Panc1 (cell line): ENCODE data around the gene JMY. TPM values are rescaled to one million over a fixed set of nuclear protein-coding genes. Genes with fewer than 3 reads are reported as not detected.

ENCODE experiments used
- ATAC-seq: fragments of 200-7000 bp; cut with Tn5 transposase; 2 replicates; pipeline ENCODE4 v1.9.1; 2020; ENCODE audit warnings: mild to moderate bottlenecking, moderate library complexity
- BruUV-seq: library from RNA; stranded (reverse); fragments of 400-500 nt; replicated peaks from 2 replicates; lab custom pipeline; 2021; lab: Mats Ljungman, UMichigan
- CTCF ChIA-PET: fragments of 300-600 bp; sonication (Branson Sonifier 250); formaldehyde crosslinking; loops from one replicate; lab custom pipeline; 2022; ENCODE audit warnings: antibody characterized with exemption; lab: Charles Lee
- POLR2A ChIA-PET: fragments of 300-600 bp; sonication (Branson Sonifier 250); formaldehyde crosslinking; loops from one replicate; lab custom pipeline; 2022; ENCODE audit warnings: antibody characterized with exemption; lab: Charles Lee
- DNase-seq: peaks from one replicate; pipeline ENCODE4 v3.0.0-alpha.2; 2010; ENCODE audit warnings: low read depth, low spot score
- H3K27ac ChIP-seq: 2 replicates; pipeline ENCODE4 v1.5.1; 2011; ENCODE audit warnings: mild to moderate bottlenecking, low read length, inconsistent platforms
- H3K27me3 ChIP-seq: fragments of 200-500 bp; sonication (Bioruptor generic); 2 replicates; pipeline ENCODE4 v1.6.0; 2014; ENCODE audit warnings: low read length, inconsistent platforms; ENCODE audit not compliant: control insufficient read depth, insufficient read depth
- H3K36me3 ChIP-seq: fragments of 200-500 bp; sonication (Bioruptor generic); 2 replicates; pipeline ENCODE4 v1.5.1; 2014; ENCODE audit warnings: inconsistent platforms, mild to moderate bottlenecking, low read length, moderate library complexity; ENCODE audit not compliant: control insufficient read depth, insufficient read depth
- H3K4me1 ChIP-seq: 2 replicates; pipeline ENCODE4 v1.5.1; 2011; ENCODE audit warnings: inconsistent platforms, mild to moderate bottlenecking, low read length, moderate library complexity; ENCODE audit not compliant: control insufficient read depth, insufficient read depth
- H3K4me3 ChIP-seq, 2 experiments: 2 replicates each; pipeline ENCODE4 v1.5.1; 2011 to 2012; ENCODE audit warnings: low read depth in 2 of 2, low read length in 2 of 2, mild to moderate bottlenecking in 2 of 2, inconsistent platforms in 1 of 2, moderate library complexity in 1 of 2
- H3K9me3 ChIP-seq: fragments of 200-500 bp; sonication (Bioruptor generic); 2 replicates; pipeline ENCODE4 v1.5.1; 2014; ENCODE audit warnings: low read depth, mild to moderate bottlenecking, inconsistent platforms, low read length, moderate library complexity; ENCODE audit not compliant: control insufficient read depth, insufficient read depth
- CTCF ChIP-seq: fragments of 450-650 bp; IDR thresholded peaks from 2 replicates; pipeline ENCODE4 v1.5.1; 2017; ENCODE audit warnings: mild to moderate bottlenecking
- POLR2AphosphoS5 ChIP-seq: IDR thresholded peaks from 2 replicates; pipeline ENCODE4 v1.6.1; 2012; ENCODE audit warnings: mild to moderate bottlenecking, low read depth, low read length, moderate library complexity
- REST ChIP-seq, 2 experiments: IDR thresholded peaks; 2 replicates each; pipeline ENCODE4 v1.6.1; 2011 to 2012; ENCODE audit warnings: low read depth in 2 of 2, control low read depth in 1 of 2, low read length in 1 of 2, mild to moderate bottlenecking in 1 of 2, moderate library complexity in 1 of 2; ENCODE audit not compliant: insufficient read depth in 1 of 2
- SIN3A ChIP-seq: IDR thresholded peaks from 2 replicates; pipeline ENCODE4 v1.6.1; 2012; ENCODE audit warnings: low read depth, mild to moderate bottlenecking, low read length, moderate library complexity, borderline replicate concordance; ENCODE audit not compliant: insufficient read depth
- TCF7L2 ChIP-seq: IDR thresholded peaks from 2 replicates; pipeline ENCODE4 v1.6.1; 2011; ENCODE audit warnings: mild to moderate bottlenecking, low read depth, low read length, inconsistent platforms
- in situ Hi-C: cut with HindIII; loops from 2 replicates; pipeline ENCODE4 v1.10.0; 2016; ENCODE audit warnings: low sequenced_read_pairs, low pct_unique_long_range_greater_than_20kb
- intact Hi-C: fragments of 100-400 bp; cut with micrococcal nuclease; formaldehyde crosslinking; loops from one replicate; pipeline ENCODE4 v1.10.0; 2022; ENCODE audit not compliant: unreplicated experiment
- total RNA-seq: library from RNA; stranded (reverse); gene quantifications from one replicate; pipeline ENCODE4 v1.2.1, GENCODE V29; 2021; ENCODE audit not compliant: unreplicated experiment

The JMY gene
- total RNA-seq, 1 experiment from 2014 or later: 6.1 TPM

GRCh38 chr5:79255786-79256557 is 20.0 kb downstream of the JMY start:
- Histone ChIP-seq H3K27me3 (no peaks in the 10 kb centered on the region), H3K4me1 (no peaks in the 10 kb centered on the region), H3K9me3 (no peaks in the 10 kb centered on the region), H3K27ac (no peak overlapping the region), H3K36me3 (no peaks in the 10 kb centered on the region), H3K4me3 (no peak overlapping the region)
- intact Hi-C loops: loop anchor here (5.0 kb wide), 1 partner anchor 206 kb away; no protein-coding TSS in a partner anchor
- CTCF ChIA-PET: interaction anchor here (1.0 kb wide), 1 partner anchor 21 kb away, joined by 3 read pairs; no protein-coding TSS in a partner anchor
- TF ChIP-seq POLR2AphosphoS5: no peak
- TF ChIP-seq REST (IDR thresholded peaks at IDR 0.05; ENCODE audit: insufficient read depth in 1 of 2, low read depth in 2 of 2, low read length in 1 of 2): no peak
- TF ChIP-seq SIN3A: no peak
- peak; percentile 83 for TF ChIP-seq CTCF
- TF ChIP-seq TCF7L2: no peak
- POLR2A ChIA-PET: no interaction called here
- no TSS peak for BruUV-seq
- DNase-seq (no peak), ATAC-seq (peak; percentile 90)
- in situ Hi-C loops: no loop called here

- ATAC-seq: no peak
- intact Hi-C loops: loop anchor here (5.0 kb wide), 1 partner anchor 206 kb away; no protein-coding TSS in a partner anchor
- in situ Hi-C loops: no loop called here
Observed at GRCh38 chr5:79256563-79256962, 20.6 kb downstream of the JMY start.

More at GRCh38 chr5:79256563-79256962, 20.6 kb downstream of the JMY start:
- Histone ChIP-seq H3K27me3 (no peaks in the 10 kb centered on the region), H3K36me3 (no peaks in the 10 kb centered on the region), H3K4me1 (no peaks in the 10 kb centered on the region), H3K27ac (no peak overlapping the region), H3K9me3 (no peaks in the 10 kb centered on the region), H3K4me3 (no peak overlapping the region)
- BruUV-seq: no TSS peak
- TF ChIP-seq POLR2AphosphoS5: no peak
- TF ChIP-seq SIN3A: no peak
- no peak for TF ChIP-seq REST (IDR thresholded peaks at IDR 0.05; ENCODE audit: insufficient read depth in 1 of 2, low read depth in 2 of 2, low read length in 1 of 2)
- TF ChIP-seq CTCF: no peak
- no peak for TF ChIP-seq TCF7L2
- ChIA-PET CTCF (interaction anchor here (1.0 kb wide), 1 partner anchor 22 kb away, joined by 3 read pairs; no protein-coding TSS in a partner anchor), POLR2A (interaction anchor here (0.6 kb wide), 1 partner anchor 1486 kb away, joined by 3 read pairs; no protein-coding TSS in a partner anchor)
- DNase-seq: no peak
